PFSK-1 (cell line): ENCODE data around the gene FAM53B.

ENCODE experiments used
- FOXP2 ChIP-seq: optimal IDR thresholded peaks from 2 replicates; pipeline ENCODE3; 2011; ENCODE audit warnings: borderline replicate concordance, control low read depth, inconsistent platforms; ENCODE audit not compliant: insufficient read depth; ENCODE audit errors: extremely low read length, extremely low read depth
- POLR2AphosphoS5 ChIP-seq: IDR thresholded peaks from 2 replicates; pipeline ENCODE4 v1.6.1; 2012; ENCODE audit warnings: low read depth, mild to moderate bottlenecking, control low read depth, low read length, moderate library complexity
- REST ChIP-seq, 2 experiments: IDR thresholded peaks; 2 replicates each; pipeline versions ENCODE4 v1.6.1 to v1.8.0; 2011 to 2012; ENCODE audit warnings: low read depth in 2 of 2, low read length in 2 of 2, control low read depth in 1 of 2, inconsistent platforms in 1 of 2, mild to moderate bottlenecking in 1 of 2, moderate library complexity in 1 of 2; ENCODE audit not compliant: insufficient read depth in 1 of 2
- SIN3A ChIP-seq: IDR thresholded peaks from 2 replicates; pipeline ENCODE4 v1.6.1; 2012; ENCODE audit warnings: mild to moderate bottlenecking, low read length, moderate library complexity, borderline replicate concordance; ENCODE audit not compliant: insufficient read depth
- TAF1 ChIP-seq: IDR thresholded peaks from 2 replicates; pipeline ENCODE4 v1.6.1; 2012; ENCODE audit warnings: low read length, control low read depth, borderline replicate concordance; ENCODE audit not compliant: insufficient read depth

FAM53B gene

GRCh38 chr10:124705381-124705740 is 38.8 kb downstream of the FAM53B start:
- no peak for TF ChIP-seq POLR2AphosphoS5
- no peak for TF ChIP-seq SIN3A
- TF ChIP-seq TAF1 = no peak
- TF ChIP-seq FOXP2 = no peak
- TF ChIP-seq REST (IDR thresholded peaks at IDR 0.05; ENCODE audit: insufficient read depth in 1 of 2, low read depth in 2 of 2, low read length in 2 of 2) = no peak

GRCh38 chr10:124704428-124705380 is 39.5 kb downstream of the FAM53B start:
- TF ChIP-seq TAF1 (no peak), REST (IDR thresholded peaks at IDR 0.05; ENCODE audit: insufficient read depth in 1 of 2, low read depth in 2 of 2, low read length in 2 of 2) (no peak), POLR2AphosphoS5 (no peak), SIN3A (no peak), FOXP2 (no peak)

- TF ChIP-seq FOXP2 (no peak), POLR2AphosphoS5 (no peak), REST (IDR thresholded peaks at IDR 0.05; ENCODE audit: insufficient read depth in 1 of 2, low read depth in 2 of 2, low read length in 2 of 2) (no peak), SIN3A (no peak), TAF1 (no peak)
These were observed 40.3 kb downstream of the FAM53B start for GRCh38 chr10:124703778-124704427.

- TF ChIP-seq FOXP2 (no peak), TAF1 (no peak), POLR2AphosphoS5 (no peak), SIN3A (no peak), REST (IDR thresholded peaks at IDR 0.05; ENCODE audit: insufficient read depth in 1 of 2, low read depth in 2 of 2, low read length in 2 of 2) (no peak)
These were observed 40.8 kb downstream of the FAM53B start for GRCh38 chr10:124703372-124703771.
